Measurements from ENCODE around the gene ALDH1A1. TPM values are rescaled to one million over a fixed set of nuclear protein-coding genes. Genes with fewer than 3 reads are reported as not detected.

ALDH1A1 gene
- polyA plus RNA-seq, 3 donors, result 28.6 to 117 (median 105) TPM

- H3K4me3 Mint-ChIP-seq, result no peak overlapping the region
- intact Hi-C loops (cut with micrococcal nuclease), result loop anchor here in 1 of 2 donors (10.0 kb wide), 1 partner anchor 168 kb away; no protein-coding TSS in a partner anchor
- H3K27me3 ChIP-seq (ENCODE audit: control insufficient read depth in 2 of 2, insufficient read depth in 2 of 2, low read length in 2 of 2), result no peaks in the 10 kb centered on the region
- no peaks in the 10 kb centered on the region for H3K9me3 ChIP-seq (replicated peaks in 1 of 2; ENCODE audit: control insufficient read depth in 1 of 2, insufficient read depth in 1 of 2, low read length in 2 of 2)
- H3K36me3 ChIP-seq (replicated peaks in 1 of 2; ENCODE audit: control insufficient read depth in 1 of 2, insufficient read depth in 2 of 2, low read length in 2 of 2), result no peaks in the 10 kb centered on the region
- H3K4me1 Mint-ChIP-seq, result peaks cover 4% of the 10 kb centered on the region
- peak; percentile 29 to 46 (median 40) for DNase-seq
- H3K4me3 ChIP-seq (replicated peaks in 1 of 3; ENCODE audit: low read depth in 2 of 3, low read length in 3 of 3), result no peak overlapping the region
- H3K4me1 ChIP-seq (ENCODE audit: control insufficient read depth in 1 of 2, insufficient read depth in 2 of 2, low read length in 2 of 2), result no peaks in the 10 kb centered on the region
- H3K27me3 Mint-ChIP-seq (ENCODE audit: low read depth in 3 of 3), result peaks cover 0 to 4% (median 0%) of the 10 kb centered on the region in 3 donors
- H3K9me3 Mint-ChIP-seq, result peaks cover 0 to 1% (median 0%) of the 10 kb centered on the region in 7 donors
- no peaks in the 10 kb centered on the region for H3K36me3 Mint-ChIP-seq
- H4K20me1 ChIP-seq (ENCODE audit: insufficient read depth, low read length), result no peaks in the 10 kb centered on the region
- H3K4me2 ChIP-seq (replicated peaks; ENCODE audit: extremely low read depth, low read length, poor library complexity, severe bottlenecking), result no peak overlapping the region
- 0% methylated on average over 1 of the region's 8 CpGs for WGBS (ENCODE audit: insufficient coverage)
- no peak overlapping the region for H3K9ac ChIP-seq (ENCODE audit: insufficient read depth, low read length, poor library complexity, severe bottlenecking)
- no peak overlapping the region for H3K27ac Mint-ChIP-seq
- no peak overlapping the region for H2AFZ ChIP-seq (ENCODE audit: insufficient read depth, low read depth, low read length, poor library complexity, severe bottlenecking)
- no peak overlapping the region for H3K27ac ChIP-seq (ENCODE audit: low read depth in 1 of 2, low read length in 2 of 2)
- peak; percentile 56 for TF ChIP-seq CTCF (IDR thresholded peaks at IDR 0.05)
- H3K79me2 ChIP-seq (ENCODE audit: insufficient read depth, low read length), result no peaks in the 10 kb centered on the region
Measured at GRCh38 chr9:72856972-72857623, 95.8 kb downstream of the ALDH1A1 start.

GRCh38 chr9:72855890-72856523 lies 96.8 kb downstream of the ALDH1A1 start:
- H3K9me3 Mint-ChIP-seq, result peaks cover 0 to 3% (median 0%) of the 10 kb centered on the region in 7 donors
- no peak overlapping the region for H3K27ac ChIP-seq (ENCODE audit: low read depth in 1 of 2, low read length in 2 of 2)
- H3K27me3 ChIP-seq (ENCODE audit: control insufficient read depth in 2 of 2, insufficient read depth in 2 of 2, low read length in 2 of 2), result no peaks in the 10 kb centered on the region
- no peak for TF ChIP-seq CTCF (IDR thresholded peaks at IDR 0.05)
- peaks cover 0 to 3% (median 0%) of the 10 kb centered on the region in 3 donors for H3K27me3 Mint-ChIP-seq (ENCODE audit: low read depth in 3 of 3)
- H3K4me1 Mint-ChIP-seq, result peaks cover 4% of the 10 kb centered on the region
- H3K4me3 ChIP-seq (replicated peaks in 1 of 3; ENCODE audit: low read depth in 2 of 3, low read length in 3 of 3), result no peak overlapping the region
- no peaks in the 10 kb centered on the region for H3K36me3 ChIP-seq (replicated peaks in 1 of 2; ENCODE audit: control insufficient read depth in 1 of 2, insufficient read depth in 2 of 2, low read length in 2 of 2)
- 96% methylated on average over 4 of the region's 5 CpGs for WGBS (ENCODE audit: insufficient coverage)
- intact Hi-C loops (cut with micrococcal nuclease), result loop anchor here in 1 of 2 donors (10.0 kb wide), 1 partner anchor 169 kb away; no protein-coding TSS in a partner anchor
- H3K4me1 ChIP-seq (ENCODE audit: control insufficient read depth in 1 of 2, insufficient read depth in 2 of 2, low read length in 2 of 2), result no peaks in the 10 kb centered on the region
- no peak overlapping the region for H3K4me2 ChIP-seq (replicated peaks; ENCODE audit: extremely low read depth, low read length, poor library complexity, severe bottlenecking)
- H3K4me3 Mint-ChIP-seq, result no peak overlapping the region
- H3K36me3 Mint-ChIP-seq, result no peaks in the 10 kb centered on the region
- H3K79me2 ChIP-seq (ENCODE audit: insufficient read depth, low read length), result no peaks in the 10 kb centered on the region
- no peaks in the 10 kb centered on the region for H4K20me1 ChIP-seq (ENCODE audit: insufficient read depth, low read length)
- no peak overlapping the region for H3K9ac ChIP-seq (ENCODE audit: insufficient read depth, low read length, poor library complexity, severe bottlenecking)
- no peaks in the 10 kb centered on the region for H3K9me3 ChIP-seq (replicated peaks in 1 of 2; ENCODE audit: control insufficient read depth in 1 of 2, insufficient read depth in 1 of 2, low read length in 2 of 2)
- H2AFZ ChIP-seq (ENCODE audit: insufficient read depth, low read depth, low read length, poor library complexity, severe bottlenecking), result no peak overlapping the region
- no peak for DNase-seq
- H3K27ac Mint-ChIP-seq, result peak overlapping the region in 1 of 7 donors; percentile 1

All from CD14-positive monocyte (primary cell).